Muscle of leg (tissue), 11 donors: Measurements from ENCODE around the gene CEACAM20. TPM values are rescaled to one million over a fixed set of nuclear protein-coding genes. Genes with fewer than 3 reads are reported as not detected.
A peak's percentile ranks its signal among the peaks of the same experiment; 100 is the strongest.

Experiments used
- DNase-seq: peaks from one replicate; pipeline ENCODE4 v3.0.0; 2013
- H3K27ac ChIP-seq: one replicate; pipeline ENCODE4 v1.5.1; 2013; ENCODE audit warnings: mild to moderate bottlenecking, low read length, control low read depth
- H3K27me3 ChIP-seq: one replicate; pipeline ENCODE4 v1.6.1; 2013; ENCODE audit warnings: low read length; ENCODE audit not compliant: control insufficient read depth, insufficient read depth
- H3K36me3 ChIP-seq: one replicate; pipeline ENCODE4 v1.6.1; 2013; ENCODE audit warnings: low read length; ENCODE audit not compliant: control insufficient read depth, insufficient read depth
- H3K4me1 ChIP-seq: one replicate; pipeline ENCODE4 v1.6.1; 2013; ENCODE audit warnings: low read length; ENCODE audit not compliant: control insufficient read depth, insufficient read depth
- H3K4me3 ChIP-seq: one replicate; pipeline ENCODE4 v1.5.1; 2013; ENCODE audit warnings: low read length, control low read depth
- H3K9me3 ChIP-seq: replicated peaks from 2 replicates; pipeline ENCODE4 v1.6.1; 2013; ENCODE audit warnings: low read depth, low read length; ENCODE audit not compliant: control insufficient read depth
- WGBS: methylation state at CpG from one replicate; pipeline ENCODE4 v1.1.5; 2013; ENCODE audit warnings: missing lambda C conversion rate; ENCODE audit not compliant: insufficient coverage; 5-methylcytosine and 5-hydroxymethylcytosine counted together
- polyA plus RNA-seq, 8 donors: library from polyadenylated mRNA; unstranded; fragments of 120-200 nt; gene quantifications; one replicate each; pipeline versions ENCODE4 v1.2.1 to v1.2.3, GENCODE V29; 2013; ENCODE audit warnings: inconsistent platforms in 1 of 8, low replicate concordance in 1 of 8; ENCODE audit not compliant: insufficient read length in 8 of 8, insufficient read depth in 1 of 8
- total RNA-seq: library from RNA; stranded (reverse); fragments of 120-200 nt; gene quantifications from one replicate; pipeline ENCODE4 v1.2.4, GENCODE V29; 2013

Gene CEACAM20
- total and polyA plus RNA-seq, 9 donors = not detected

GRCh38 chr19:44527554-44527953, 1.9 kb downstream of the CEACAM20 start:
- Histone ChIP-seq H3K27me3 (peaks cover 2% of the 10 kb centered on the region), H3K9me3 (no peaks in the 10 kb centered on the region)
- WGBS = 77% methylated on average over 7 of the region's 7 CpGs

GRCh38 chr19:44525721-44526430, 3.6 kb downstream of the CEACAM20 start:
- H3K4me1 ChIP-seq = no peaks in the 10 kb centered on the region
- WGBS = 36% methylated on average over 3 of the region's 4 CpGs
- no peaks in the 10 kb centered on the region for H3K36me3 ChIP-seq
- H3K27me3 ChIP-seq = peaks cover 2% of the 10 kb centered on the region
- DNase-seq = no peak
- no peak overlapping the region for H3K27ac ChIP-seq
- H3K9me3 ChIP-seq = no peaks in the 10 kb centered on the region
- no peak overlapping the region for H3K4me3 ChIP-seq

More at GRCh38 chr19:44527554-44527953, 1.9 kb downstream of the CEACAM20 start:
- Histone ChIP-seq H3K27ac (no peak overlapping the region), H3K4me1 (no peaks in the 10 kb centered on the region), H3K36me3 (no peaks in the 10 kb centered on the region), H3K4me3 (no peak overlapping the region)
- DNase-seq = no peak

- Histone ChIP-seq H3K27ac (no peak overlapping the region), H3K4me1 (no peaks in the 10 kb centered on the region), H3K9me3 (no peaks in the 10 kb centered on the region), H3K4me3 (no peak overlapping the region), H3K36me3 (no peaks in the 10 kb centered on the region), H3K27me3 (peaks cover 2% of the 10 kb centered on the region)
- WGBS = 90% methylated on average over 2 of the region's 2 CpGs
- no peak for DNase-seq
Measured at GRCh38 chr19:44521370-44521769, 8.1 kb downstream of the CEACAM20 start.

GRCh38 chr19:44517146-44517545, 12.3 kb downstream of the CEACAM20 start:
- H3K27me3 ChIP-seq = no peaks in the 10 kb centered on the region
- H3K4me1 ChIP-seq = no peaks in the 10 kb centered on the region
- no peak for DNase-seq
- no peaks in the 10 kb centered on the region for H3K9me3 ChIP-seq
- H3K4me3 ChIP-seq = no peak overlapping the region
- H3K36me3 ChIP-seq = no peaks in the 10 kb centered on the region
- no peak overlapping the region for H3K27ac ChIP-seq
- 72% methylated on average over 6 of the region's 7 CpGs for WGBS

- no peaks in the 10 kb centered on the region for H3K4me1 ChIP-seq
- no CpG with 5 or more reads among the region's 1 CpG for WGBS
Measured at GRCh38 chr19:44515907-44516306, 13.6 kb downstream of the CEACAM20 start.

GRCh38 chr19:44515031-44515430, 14.4 kb downstream of the CEACAM20 start:
- Histone ChIP-seq H3K4me3 (no peak overlapping the region), H3K9me3 (no peaks in the 10 kb centered on the region), H3K27ac (no peak overlapping the region), H3K27me3 (no peaks in the 10 kb centered on the region), H3K36me3 (no peaks in the 10 kb centered on the region), H3K4me1 (no peaks in the 10 kb centered on the region)
- WGBS = no CpG with 5 or more reads among the region's 3 CpGs
- DNase-seq = no peak

More at GRCh38 chr19:44515907-44516306, 13.6 kb downstream of the CEACAM20 start:
- Histone ChIP-seq H3K36me3 (no peaks in the 10 kb centered on the region), H3K27ac (no peak overlapping the region), H3K27me3 (no peaks in the 10 kb centered on the region), H3K9me3 (no peaks in the 10 kb centered on the region), H3K4me3 (no peak overlapping the region)
- no peak for DNase-seq

- H3K27ac ChIP-seq = no peak overlapping the region
Measured at GRCh38 chr19:44512326-44513298, 16.9 kb downstream of the CEACAM20 start.

GRCh38 chr19:44509478-44509877, 20.0 kb downstream of the CEACAM20 start:
- no peak overlapping the region for H3K27ac ChIP-seq
- no peaks in the 10 kb centered on the region for H3K27me3 ChIP-seq
- DNase-seq = no peak
- H3K4me1 ChIP-seq = no peaks in the 10 kb centered on the region
- no peaks in the 10 kb centered on the region for H3K36me3 ChIP-seq
- no peak overlapping the region for H3K4me3 ChIP-seq
- H3K9me3 ChIP-seq = no peaks in the 10 kb centered on the region

More at GRCh38 chr19:44512326-44513298, 16.9 kb downstream of the CEACAM20 start:
- Histone ChIP-seq H3K36me3 (no peaks in the 10 kb centered on the region), H3K27me3 (no peaks in the 10 kb centered on the region), H3K4me3 (no peak overlapping the region), H3K4me1 (no peaks in the 10 kb centered on the region), H3K9me3 (no peaks in the 10 kb centered on the region)
- WGBS = 96% methylated on average over 3 of the region's 12 CpGs
- no peak for DNase-seq

- Histone ChIP-seq H3K36me3 (peaks cover 33% of the 10 kb centered on the region), H3K27me3 (peaks cover 3% of the 10 kb centered on the region), H3K9me3 (peaks cover 37% of the 10 kb centered on the region), H3K4me1 (peaks cover 12% of the 10 kb centered on the region), H3K4me3 (peak within 1 kb of the TSS; percentile 83), H3K27ac (peak within 1 kb of the TSS; percentile 87)
- peak; percentile 98 for DNase-seq
- under 1% methylated on average over 63 of the region's 78 CpGs for WGBS
Measured at GRCh38 chr19:44499962-44500949, 29.2 kb downstream of the CEACAM20 start, which contains the start of gene ZNF180. ZNF180 (minus strand) TSS chr19:44500522; CDS start chr19:44497334, 3,188 bp downstream.
